K562 (cell line): ENCODE data around the gene CNIH3.

Experiments used
- CC2D1A ChIP-seq: fragments of 450-650 bp; IDR thresholded peaks from 2 replicates; pipeline ENCODE4 v1.6.1; 2017; ENCODE audit warnings: mild to moderate bottlenecking
- EP300 ChIP-seq: IDR thresholded peaks from 2 replicates; pipeline ENCODE4 v1.6.1; 2012; ENCODE audit warnings: low read length, improper control_type of control experiment
- FOSL1 ChIP-seq: fragments of 200-800 bp; sonication (Bioruptor generic); conservative IDR thresholded peaks from 2 replicates; pipeline ENCODE4 v1.6.1; 2016; ENCODE audit warnings: missing genetic modification characterization, missing compliant biosample characterization
- FOXJ3 ChIP-seq: sonication (generic); formaldehyde crosslinking; IDR thresholded peaks from 2 replicates; pipeline ENCODE4 v1.4.0; 2020; ENCODE audit warnings: mild to moderate bottlenecking, missing genetic modification reagents
- KAT2B ChIP-seq: IDR thresholded peaks from one replicate; pipeline ENCODE4 v1.6.1; 2012; ENCODE audit warnings: low read depth, mild to moderate bottlenecking, control low read depth, inconsistent platforms, low read length, moderate library complexity
- NUFIP1 ChIP-seq: fragments of 450-650 bp; IDR thresholded peaks from 2 replicates; pipeline ENCODE4 v1.6.1; 2018; ENCODE audit not compliant: partially characterized antibody
- POLR2A ChIP-seq: fragments of 450-650 bp; conservative IDR thresholded peaks from 2 replicates; pipeline ENCODE4 v1.6.1; 2016
- POLR2AphosphoS5 ChIP-seq: IDR thresholded peaks from 2 replicates; pipeline ENCODE4 v1.6.1; 2011; ENCODE audit warnings: mild to moderate bottlenecking, low read depth, low read length, moderate library complexity; ENCODE audit not compliant: control insufficient read depth, insufficient read depth
- RAD21 ChIP-seq, 2 experiments: fragments of 250-450 bp in 1 of 2; fragments of 450-650 bp in 1 of 2; sonication (Bioruptor Pico) in 1 of 2; formaldehyde crosslinking in 1 of 2; IDR thresholded peaks in 1 of 2; conservative IDR thresholded peaks in 1 of 2; 2 replicates each; pipeline versions ENCODE4 v1.4.0 to v1.8.0; 2020 to 2022; ENCODE audit warnings: mild to moderate bottlenecking in 2 of 2, moderate library complexity in 1 of 2
- TAF1 ChIP-seq: IDR thresholded peaks from 2 replicates; pipeline ENCODE4 v1.6.1; 2011; ENCODE audit warnings: mild to moderate bottlenecking, low read length, moderate library complexity; ENCODE audit not compliant: insufficient read depth, control insufficient read depth, severe bottlenecking; ENCODE audit errors: extremely low read depth
- TARDBP ChIP-seq: fragments of 450-650 bp; IDR thresholded peaks from 2 replicates; pipeline ENCODE4 v1.6.1; 2016
- TF ChIP-seq, protein P1 (sequence below): sonication (generic); formaldehyde crosslinking; IDR thresholded peaks from 2 replicates; pipeline ENCODE4 v1.9.0; 2022; ENCODE audit warnings: mild to moderate bottlenecking, missing genetic modification reagents
- TF ChIP-seq, protein P2 (sequence below), 3 experiments: IDR thresholded peaks in 2 of 3; conservative IDR thresholded peaks in 1 of 3; 2 replicates each; pipeline ENCODE4 v1.5.1; 2011 to 2012; ENCODE audit warnings: low read length in 3 of 3, mild to moderate bottlenecking in 3 of 3, control low read depth in 2 of 3, improper control_type of control experiment in 1 of 3, inconsistent platforms in 1 of 3, low read depth in 1 of 3, mixed read lengths in 1 of 3, moderate library complexity in 1 of 3; ENCODE audit not compliant: insufficient read depth in 2 of 3

- TF ChIP-seq RAD21 (CRISPR knock-in tag; conservative IDR thresholded peaks at IDR 0.05 in 1 of 2, IDR thresholded peaks at IDR 0.05 in 1 of 2), result no peak
- TF ChIP-seq NUFIP1, result no peak
- TF ChIP-seq, protein P1, sequence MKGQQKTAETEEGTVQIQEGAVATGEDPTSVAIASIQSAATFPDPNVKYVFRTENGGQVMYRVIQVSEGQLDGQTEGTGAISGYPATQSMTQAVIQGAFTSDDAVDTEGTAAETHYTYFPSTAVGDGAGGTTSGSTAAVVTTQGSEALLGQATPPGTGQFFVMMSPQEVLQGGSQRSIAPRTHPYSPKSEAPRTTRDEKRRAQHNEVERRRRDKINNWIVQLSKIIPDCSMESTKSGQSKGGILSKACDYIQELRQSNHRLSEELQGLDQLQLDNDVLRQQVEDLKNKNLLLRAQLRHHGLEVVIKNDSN (CRISPR knock-in tag), result no peak
- no peak for TF ChIP-seq POLR2A
- TF ChIP-seq TAF1, result no peak
- no peak for TF ChIP-seq TARDBP
- no peak for TF ChIP-seq EP300
- no peak for TF ChIP-seq POLR2AphosphoS5
- TF ChIP-seq CC2D1A, result no peak
- TF ChIP-seq, protein P2, sequence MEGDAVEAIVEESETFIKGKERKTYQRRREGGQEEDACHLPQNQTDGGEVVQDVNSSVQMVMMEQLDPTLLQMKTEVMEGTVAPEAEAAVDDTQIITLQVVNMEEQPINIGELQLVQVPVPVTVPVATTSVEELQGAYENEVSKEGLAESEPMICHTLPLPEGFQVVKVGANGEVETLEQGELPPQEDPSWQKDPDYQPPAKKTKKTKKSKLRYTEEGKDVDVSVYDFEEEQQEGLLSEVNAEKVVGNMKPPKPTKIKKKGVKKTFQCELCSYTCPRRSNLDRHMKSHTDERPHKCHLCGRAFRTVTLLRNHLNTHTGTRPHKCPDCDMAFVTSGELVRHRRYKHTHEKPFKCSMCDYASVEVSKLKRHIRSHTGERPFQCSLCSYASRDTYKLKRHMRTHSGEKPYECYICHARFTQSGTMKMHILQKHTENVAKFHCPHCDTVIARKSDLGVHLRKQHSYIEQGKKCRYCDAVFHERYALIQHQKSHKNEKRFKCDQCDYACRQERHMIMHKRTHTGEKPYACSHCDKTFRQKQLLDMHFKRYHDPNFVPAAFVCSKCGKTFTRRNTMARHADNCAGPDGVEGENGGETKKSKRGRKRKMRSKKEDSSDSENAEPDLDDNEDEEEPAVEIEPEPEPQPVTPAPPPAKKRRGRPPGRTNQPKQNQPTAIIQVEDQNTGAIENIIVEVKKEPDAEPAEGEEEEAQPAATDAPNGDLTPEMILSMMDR (IDR thresholded peaks at IDR 0.05 in 2 of 3, conservative IDR thresholded peaks at IDR 0.05 in 1 of 3; ENCODE audit: insufficient read depth in 2 of 3, low read depth in 1 of 3, low read length in 3 of 3), result no peak
- TF ChIP-seq FOSL1 (tag), result no peak
- TF ChIP-seq KAT2B, result no peak
- no peak for TF ChIP-seq FOXJ3
Observed at GRCh38 chr1:224784265-224785039, 168.3 kb downstream of the CNIH3 start.
